Body of pancreas (tissue), 4 donors: ENCODE results near the gene IQCF6.

Source experiments
- POLR2A ChIP-seq, 3 donors: fragments of 450-650 bp; IDR thresholded peaks; one replicate each; pipeline ENCODE4 v1.6.1; 2016; ENCODE audit warnings: antibody characterized with exemption in 3 of 3, mild to moderate bottlenecking in 2 of 3
- TF ChIP-seq, protein P1 (sequence below), 7 experiments: fragments of 450-650 bp in 4 of 7; fragments of 200-600 bp in 3 of 7; sonication (generic) in 3 of 7; IDR thresholded peaks; one replicate each; pipeline ENCODE4 v1.5.1; 2016 to 2019; ENCODE audit warnings: antibody characterized with exemption in 7 of 7

DNA sequence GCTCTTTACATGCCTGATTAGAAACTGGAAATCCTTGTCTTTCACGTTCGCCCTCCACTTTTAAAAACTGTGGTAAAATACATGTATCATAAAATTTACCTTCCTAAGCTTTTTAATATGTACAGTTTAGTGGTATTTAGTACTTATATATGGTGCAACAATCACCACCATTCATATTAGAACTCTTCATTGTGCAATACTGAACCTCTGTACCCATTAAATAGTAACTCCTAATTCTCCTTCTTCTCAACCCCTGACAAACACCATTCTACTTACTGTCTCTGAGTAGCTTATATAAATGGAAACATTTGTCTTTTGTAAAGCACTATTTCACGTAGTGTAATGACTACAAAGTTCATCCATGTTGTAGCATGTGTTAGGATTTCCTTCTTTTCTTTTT, 44.0 kb downstream of the IQCF6 start:
- TF ChIP-seq POLR2A (IDR thresholded peaks at IDR 0.05) = no peak
- TF ChIP-seq, protein P1, sequence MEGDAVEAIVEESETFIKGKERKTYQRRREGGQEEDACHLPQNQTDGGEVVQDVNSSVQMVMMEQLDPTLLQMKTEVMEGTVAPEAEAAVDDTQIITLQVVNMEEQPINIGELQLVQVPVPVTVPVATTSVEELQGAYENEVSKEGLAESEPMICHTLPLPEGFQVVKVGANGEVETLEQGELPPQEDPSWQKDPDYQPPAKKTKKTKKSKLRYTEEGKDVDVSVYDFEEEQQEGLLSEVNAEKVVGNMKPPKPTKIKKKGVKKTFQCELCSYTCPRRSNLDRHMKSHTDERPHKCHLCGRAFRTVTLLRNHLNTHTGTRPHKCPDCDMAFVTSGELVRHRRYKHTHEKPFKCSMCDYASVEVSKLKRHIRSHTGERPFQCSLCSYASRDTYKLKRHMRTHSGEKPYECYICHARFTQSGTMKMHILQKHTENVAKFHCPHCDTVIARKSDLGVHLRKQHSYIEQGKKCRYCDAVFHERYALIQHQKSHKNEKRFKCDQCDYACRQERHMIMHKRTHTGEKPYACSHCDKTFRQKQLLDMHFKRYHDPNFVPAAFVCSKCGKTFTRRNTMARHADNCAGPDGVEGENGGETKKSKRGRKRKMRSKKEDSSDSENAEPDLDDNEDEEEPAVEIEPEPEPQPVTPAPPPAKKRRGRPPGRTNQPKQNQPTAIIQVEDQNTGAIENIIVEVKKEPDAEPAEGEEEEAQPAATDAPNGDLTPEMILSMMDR (IDR thresholded peaks at IDR 0.05) = no peak
